HFFc6 (cell line): Measurements from ENCODE around the gene RNF223. TPM values are rescaled to one million over a fixed set of nuclear protein-coding genes. Genes with fewer than 3 reads are reported as not detected.

Source experiments
- DNase-seq: peaks from one replicate; pipeline ENCODE4 v3.0.0-alpha.2; 2018
- H3K27ac Mint-ChIP-seq: 2 replicates; pipeline ENCODE4 v1.8.0; 2020; ENCODE audit warnings: mild to moderate bottlenecking, mixed read lengths
- H3K27me3 Mint-ChIP-seq: 2 replicates; pipeline ENCODE4 v1.8.0; 2021; ENCODE audit warnings: mild to moderate bottlenecking, moderate library complexity, mixed read lengths; ENCODE audit not compliant: insufficient read depth
- H3K36me3 Mint-ChIP-seq: 2 replicates; pipeline ENCODE4 v1.8.0; 2021; ENCODE audit warnings: low read depth, mixed read lengths
- H3K4me1 Mint-ChIP-seq: 2 replicates; pipeline ENCODE4 v1.8.0; 2020; ENCODE audit warnings: low read depth, mixed read lengths
- H3K4me3 Mint-ChIP-seq: 2 replicates; pipeline ENCODE4 v1.8.0; 2020; ENCODE audit warnings: mild to moderate bottlenecking, moderate library complexity, mixed read lengths
- H3K9me3 Mint-ChIP-seq: 2 replicates; pipeline ENCODE4 v1.8.0; 2020; ENCODE audit warnings: mild to moderate bottlenecking, mixed read lengths
- CTCF ChIP-seq: fragments of 200-600 bp; sonication (generic); IDR thresholded peaks from 2 replicates; pipeline ENCODE4 v1.5.0; 2021; ENCODE audit warnings: antibody characterized with exemption, mild to moderate bottlenecking
- total RNA-seq, 6 experiments: library from RNA; stranded (reverse); fragmentation: NEBNext Ultra II Directional; extraction: Animal tissue kit (Norgen Biotek cat#: 25700); gene quantifications; 2 replicates in 1 of 6; 3 replicates in 5 of 6; pipeline ENCODE4 v1.2.3, GENCODE V29; 2021

The RNF223 gene
- total RNA-seq, 6 experiments from 2014 or later, result not detected

DNA sequence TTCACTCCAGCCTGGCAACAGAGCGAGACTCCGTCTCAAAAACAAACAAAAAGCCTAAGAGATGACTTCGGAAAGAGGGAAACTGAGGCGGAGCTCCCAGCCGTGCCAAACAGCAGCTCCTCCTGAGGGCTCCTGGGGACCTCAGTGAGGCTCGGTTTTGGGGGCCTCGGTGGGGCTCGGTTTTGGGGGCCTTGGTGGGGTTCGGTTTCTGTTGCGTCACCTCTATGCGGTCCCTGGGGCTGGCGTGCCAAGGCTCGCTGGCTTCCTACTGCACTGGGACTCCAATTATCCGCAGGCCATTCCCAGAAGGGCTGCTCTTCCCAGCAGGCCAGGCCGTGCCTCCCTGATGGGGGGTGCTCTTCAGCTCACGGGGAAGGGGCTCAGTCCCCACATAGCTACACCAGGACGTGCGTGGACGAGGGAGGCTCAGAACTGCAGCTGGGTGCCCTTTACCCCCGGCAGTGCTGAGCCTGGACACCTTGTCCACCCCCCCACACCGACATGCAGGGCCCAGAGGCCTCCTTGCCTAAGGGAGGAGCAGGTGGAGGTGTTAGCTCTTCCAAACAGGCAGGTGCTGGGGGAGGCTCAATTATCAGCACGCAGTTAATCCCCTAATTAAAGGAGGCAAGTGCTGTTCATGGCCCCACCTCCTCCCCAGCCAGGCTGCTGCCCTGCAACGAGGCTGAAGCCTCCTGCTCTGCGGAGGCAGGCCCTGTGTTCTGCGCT lies 46.9 kb upstream of the RNF223 start:
- Mint-ChIP-seq H3K27ac (no peak overlapping the region), H3K27me3 (peaks cover 32% of the 10 kb centered on the region), H3K4me3 (no peak overlapping the region), H3K9me3 (peaks cover 10% of the 10 kb centered on the region), H3K36me3 (no peaks in the 10 kb centered on the region), H3K4me1 (peaks cover 16% of the 10 kb centered on the region)
- DNase-seq, result no peak
- TF ChIP-seq CTCF, result no peak

DNA sequence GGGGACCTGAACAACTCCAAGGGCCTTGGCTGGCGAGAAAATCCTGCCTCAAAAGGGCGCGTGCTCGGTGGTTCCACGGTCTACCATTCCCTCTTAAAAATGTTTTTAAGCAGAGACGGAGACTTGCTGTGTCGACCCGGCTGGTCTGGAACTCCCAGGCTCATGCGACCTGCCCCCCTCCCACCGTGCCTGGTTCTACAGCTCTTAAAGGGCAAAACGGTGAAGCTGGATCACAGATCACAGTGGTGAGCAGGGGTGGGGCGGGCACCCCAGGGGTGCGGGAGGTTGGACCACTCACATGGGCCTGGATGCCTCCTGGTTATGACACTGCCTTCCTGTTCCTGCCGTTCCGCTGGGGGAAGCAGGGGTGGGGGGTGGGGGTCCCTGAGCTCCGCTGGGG lies 46.0 kb upstream of the RNF223 start:
- peaks cover 10% of the 10 kb centered on the region for H3K9me3 Mint-ChIP-seq
- no peaks in the 10 kb centered on the region for H3K36me3 Mint-ChIP-seq
- DNase-seq, result no peak
- H3K27me3 Mint-ChIP-seq, result peaks cover 32% of the 10 kb centered on the region
- no peak for TF ChIP-seq CTCF
- H3K27ac Mint-ChIP-seq, result no peak overlapping the region
- no peak overlapping the region for H3K4me3 Mint-ChIP-seq
- H3K4me1 Mint-ChIP-seq, result peaks cover 17% of the 10 kb centered on the region

DNA sequence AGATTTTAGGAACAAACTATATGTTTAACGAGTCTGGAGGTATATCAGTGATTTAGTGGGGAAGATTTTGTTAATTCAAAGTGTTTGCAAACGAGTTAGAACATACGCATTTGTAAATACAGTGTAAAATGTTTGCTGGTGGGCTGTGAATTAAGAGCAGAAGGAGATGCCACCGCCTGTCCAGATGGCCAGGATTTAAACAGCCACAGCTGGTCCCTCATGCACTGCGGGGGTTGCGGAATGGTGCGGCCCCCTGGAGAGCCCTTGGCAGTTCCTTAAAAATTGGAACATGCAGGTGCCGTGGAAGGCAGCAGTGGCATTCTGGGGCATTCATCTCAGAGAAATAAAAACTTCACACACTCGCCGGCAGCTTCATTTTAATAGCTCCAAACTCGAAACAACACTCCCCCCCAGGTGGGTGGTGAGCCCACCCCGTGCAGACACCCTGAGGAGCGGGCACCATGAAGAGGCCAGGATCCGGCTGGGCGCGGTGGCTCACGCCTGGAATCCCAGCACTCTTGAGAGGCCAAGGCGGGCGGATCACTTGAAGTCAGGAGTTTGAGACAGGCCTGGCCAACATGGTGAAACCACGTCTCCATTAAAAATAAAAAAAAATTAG lies 45.3 kb upstream of the RNF223 start:
- TF ChIP-seq CTCF, result no peak
- H3K4me1 Mint-ChIP-seq, result peaks cover 23% of the 10 kb centered on the region
- DNase-seq, result no peak
- H3K4me3 Mint-ChIP-seq, result no peak overlapping the region
- H3K36me3 Mint-ChIP-seq, result no peaks in the 10 kb centered on the region
- H3K27ac Mint-ChIP-seq, result no peak overlapping the region
- peaks cover 10% of the 10 kb centered on the region for H3K9me3 Mint-ChIP-seq
- peaks cover 29% of the 10 kb centered on the region for H3K27me3 Mint-ChIP-seq

GRCh38 chr1:1118876-1119220 lies 44.7 kb upstream of the RNF223 start:
- H3K36me3 Mint-ChIP-seq, result no peaks in the 10 kb centered on the region
- no peak for TF ChIP-seq CTCF
- no peak for DNase-seq
- no peak overlapping the region for H3K4me3 Mint-ChIP-seq
- H3K4me1 Mint-ChIP-seq, result peaks cover 18% of the 10 kb centered on the region
- peaks cover 5% of the 10 kb centered on the region for H3K9me3 Mint-ChIP-seq
- peaks cover 24% of the 10 kb centered on the region for H3K27me3 Mint-ChIP-seq
- H3K27ac Mint-ChIP-seq, result no peak overlapping the region

GRCh38 chr1:1118011-1118875 lies 44.1 kb upstream of the RNF223 start:
- peaks cover 21% of the 10 kb centered on the region for H3K27me3 Mint-ChIP-seq
- no peak overlapping the region for H3K27ac Mint-ChIP-seq
- peaks cover 4% of the 10 kb centered on the region for H3K36me3 Mint-ChIP-seq
- peaks cover 5% of the 10 kb centered on the region for H3K9me3 Mint-ChIP-seq
- no peak for TF ChIP-seq CTCF
- no peak overlapping the region for H3K4me3 Mint-ChIP-seq
- DNase-seq, result no peak
- H3K4me1 Mint-ChIP-seq, result peaks cover 14% of the 10 kb centered on the region; the same call in 1 of the 2 replicates
